Smooth muscle cell (in vitro differentiated cells): ENCODE results near the gene FBXO24. TPM values are rescaled to one million over a fixed set of nuclear protein-coding genes. Genes with fewer than 3 reads are reported as not detected.

Experiments used
- DNase-seq: peaks from one replicate; lab custom pipeline; 2025; ENCODE audit not compliant: unreplicated experiment; lab: John Stamatoyannopoulos, UW
- H2AFZ ChIP-seq: fragments of 200-600 bp; sonication (generic); 2 replicates; pipeline ENCODE4 v1.6.0; 2016; ENCODE audit warnings: antibody characterized with exemption, low read depth, mild to moderate bottlenecking
- H3F3A ChIP-seq: fragments of 200-600 bp; sonication (generic); 2 replicates; pipeline ENCODE4 v1.6.0; 2017; ENCODE audit warnings: antibody characterized with exemption, low read depth
- H3K27ac ChIP-seq: fragments of 200-600 bp; sonication (generic); 2 replicates; pipeline ENCODE4 v1.5.1; 2016; ENCODE audit warnings: low read depth, mild to moderate bottlenecking
- H3K27me3 ChIP-seq: fragments of 200-600 bp; sonication (generic); 2 replicates; pipeline ENCODE4 v1.6.1; 2016; ENCODE audit warnings: low read depth, mild to moderate bottlenecking
- H3K36me3 ChIP-seq: fragments of 200-600 bp; sonication (generic); 2 replicates; pipeline ENCODE4 v1.5.1; 2016; ENCODE audit warnings: low read depth
- H3K4me1 ChIP-seq: fragments of 200-600 bp; sonication (generic); 2 replicates; pipeline ENCODE4 v1.5.1; 2016; ENCODE audit warnings: low read depth
- H3K4me2 ChIP-seq: fragments of 200-600 bp; sonication (generic); 2 replicates; pipeline ENCODE4 v1.6.0; 2016; ENCODE audit warnings: mild to moderate bottlenecking
- H3K4me3 ChIP-seq: fragments of 200-600 bp; sonication (generic); 2 replicates; pipeline ENCODE4 v1.5.1; 2016; ENCODE audit warnings: mild to moderate bottlenecking
- H3K79me2 ChIP-seq: fragments of 200-600 bp; sonication (generic); 2 replicates; pipeline ENCODE4 v1.6.0; 2016; ENCODE audit warnings: low read depth, mild to moderate bottlenecking
- H3K9ac ChIP-seq: fragments of 200-600 bp; sonication (generic); 2 replicates; pipeline ENCODE4 v1.6.0; 2016; ENCODE audit warnings: low read depth
- H3K9me3 ChIP-seq: fragments of 200-600 bp; sonication (generic); replicated peaks from 2 replicates; pipeline ENCODE4 v1.5.1; 2016; ENCODE audit warnings: low read depth
- H4K20me1 ChIP-seq: fragments of 200-600 bp; sonication (generic); 2 replicates; pipeline ENCODE4 v1.6.0; 2016; ENCODE audit warnings: low read depth
- WGBS: methylation state at CpG from one replicate; pipeline ENCODE4 v1.1.7; 2016; ENCODE audit warnings: low lambda C conversion rate; 5-methylcytosine and 5-hydroxymethylcytosine counted together
- polyA plus RNA-seq: library from polyadenylated mRNA; unstranded; fragments of >200 nt; fragmentation: Nextera tagmentation; extraction: Ambion mirVana; gene quantifications from 2 replicates; pipeline ENCODE4 v1.2.1, GENCODE V29; 2016
- total RNA-seq: library from RNA; depleted of rRNA; stranded (reverse); fragments of >200 nt; gene quantifications from 2 replicates; pipeline ENCODE4 v1.2.3, GENCODE V29; 2014
- TF ChIP-seq, protein P1 (sequence below): fragments of 200-600 bp; sonication (generic); IDR thresholded peaks from 2 replicates; pipeline ENCODE4 v1.5.1; 2017; ENCODE audit warnings: borderline replicate concordance, mild to moderate bottlenecking, antibody characterized with exemption; ENCODE audit not compliant: insufficient read depth, poor library complexity, severe bottlenecking

Gene FBXO24
- total and polyA plus RNA-seq, 2 experiments from 2014 or later: 0.22 to 0.61 TPM

DNA sequence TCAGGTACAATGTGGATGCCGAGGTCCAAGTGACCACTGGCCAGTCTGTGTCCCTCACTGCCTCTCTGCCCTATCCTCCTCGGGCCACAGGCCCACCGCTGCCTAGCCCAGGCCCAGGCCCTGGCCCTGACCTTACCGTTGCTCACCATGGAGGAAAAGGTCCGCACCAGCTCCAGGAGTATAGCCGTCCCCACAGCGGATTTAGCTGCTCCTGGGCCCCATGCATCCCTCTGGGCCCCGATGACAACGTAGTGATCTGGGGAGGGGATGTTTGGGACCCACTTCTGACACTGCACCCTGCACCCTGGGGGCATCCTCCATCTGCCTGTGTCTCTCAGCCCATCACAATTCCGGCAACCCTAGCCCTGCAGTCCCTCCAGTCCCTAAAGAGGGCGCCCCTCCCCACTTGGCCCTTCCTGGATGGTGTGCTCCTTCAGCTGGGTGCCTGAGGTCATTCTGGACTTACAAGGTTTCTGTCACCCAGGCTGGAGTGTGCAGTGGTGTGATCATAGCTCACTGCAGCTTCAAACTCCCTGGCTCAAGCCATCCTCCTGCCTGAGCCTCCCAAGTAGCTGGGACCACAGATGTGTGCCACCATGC is 43.1 kb downstream of the FBXO24 start:
- TF ChIP-seq, protein P1, sequence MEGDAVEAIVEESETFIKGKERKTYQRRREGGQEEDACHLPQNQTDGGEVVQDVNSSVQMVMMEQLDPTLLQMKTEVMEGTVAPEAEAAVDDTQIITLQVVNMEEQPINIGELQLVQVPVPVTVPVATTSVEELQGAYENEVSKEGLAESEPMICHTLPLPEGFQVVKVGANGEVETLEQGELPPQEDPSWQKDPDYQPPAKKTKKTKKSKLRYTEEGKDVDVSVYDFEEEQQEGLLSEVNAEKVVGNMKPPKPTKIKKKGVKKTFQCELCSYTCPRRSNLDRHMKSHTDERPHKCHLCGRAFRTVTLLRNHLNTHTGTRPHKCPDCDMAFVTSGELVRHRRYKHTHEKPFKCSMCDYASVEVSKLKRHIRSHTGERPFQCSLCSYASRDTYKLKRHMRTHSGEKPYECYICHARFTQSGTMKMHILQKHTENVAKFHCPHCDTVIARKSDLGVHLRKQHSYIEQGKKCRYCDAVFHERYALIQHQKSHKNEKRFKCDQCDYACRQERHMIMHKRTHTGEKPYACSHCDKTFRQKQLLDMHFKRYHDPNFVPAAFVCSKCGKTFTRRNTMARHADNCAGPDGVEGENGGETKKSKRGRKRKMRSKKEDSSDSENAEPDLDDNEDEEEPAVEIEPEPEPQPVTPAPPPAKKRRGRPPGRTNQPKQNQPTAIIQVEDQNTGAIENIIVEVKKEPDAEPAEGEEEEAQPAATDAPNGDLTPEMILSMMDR: peak; percentile 5
- no peak overlapping the region for H3K4me3 ChIP-seq
- H3K27me3 ChIP-seq: no peaks in the 10 kb centered on the region
- WGBS: 64% methylated on average over 11 of the region's 11 CpGs
- no peaks in the 10 kb centered on the region for H3K36me3 ChIP-seq
- H4K20me1 ChIP-seq: no peaks in the 10 kb centered on the region
- peaks cover 3% of the 10 kb centered on the region for H3K4me1 ChIP-seq
- H3K9ac ChIP-seq: no peak overlapping the region
- no peaks in the 10 kb centered on the region for H3F3A ChIP-seq
- H3K9me3 ChIP-seq: no peaks in the 10 kb centered on the region
- H3K79me2 ChIP-seq: no peaks in the 10 kb centered on the region
- DNase-seq: no peak
- no peak overlapping the region for H3K27ac ChIP-seq
- H2AFZ ChIP-seq: no peak overlapping the region
- H3K4me2 ChIP-seq: no peak overlapping the region

DNA sequence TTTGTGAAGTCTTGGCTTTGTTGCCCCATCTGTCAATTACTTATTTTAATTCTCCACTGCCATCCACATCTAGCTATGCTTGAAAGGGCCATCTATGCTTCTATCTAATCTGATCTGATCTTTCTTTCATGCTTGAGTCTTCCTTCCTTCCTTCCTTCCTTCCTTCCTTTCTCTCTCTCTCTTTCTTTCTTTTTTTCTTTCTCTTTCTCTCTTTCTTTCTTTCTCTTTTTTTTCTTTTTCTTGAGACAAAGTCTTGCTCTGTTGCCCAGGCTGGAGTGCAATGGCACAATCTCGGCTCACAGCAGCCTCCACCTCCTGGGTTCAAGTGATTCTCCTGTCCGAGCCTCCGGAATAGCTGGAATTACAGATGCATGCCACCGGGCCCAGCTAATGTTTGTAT is 43.9 kb downstream of the FBXO24 start:
- WGBS: 93% methylated on average over 4 of the region's 4 CpGs
- Histone ChIP-seq H3K27me3 (no peaks in the 10 kb centered on the region), H2AFZ (no peak overlapping the region), H3K9me3 (no peaks in the 10 kb centered on the region), H3K4me3 (no peak overlapping the region), H3K36me3 (no peaks in the 10 kb centered on the region), H3K79me2 (no peaks in the 10 kb centered on the region), H3K4me2 (no peak overlapping the region), H3K4me1 (peaks cover 3% of the 10 kb centered on the region), H3K27ac (no peak overlapping the region), H3F3A (no peaks in the 10 kb centered on the region), H3K9ac (no peak overlapping the region), H4K20me1 (no peaks in the 10 kb centered on the region)
- DNase-seq: no peak
- TF ChIP-seq, protein P1: no peak

DNA sequence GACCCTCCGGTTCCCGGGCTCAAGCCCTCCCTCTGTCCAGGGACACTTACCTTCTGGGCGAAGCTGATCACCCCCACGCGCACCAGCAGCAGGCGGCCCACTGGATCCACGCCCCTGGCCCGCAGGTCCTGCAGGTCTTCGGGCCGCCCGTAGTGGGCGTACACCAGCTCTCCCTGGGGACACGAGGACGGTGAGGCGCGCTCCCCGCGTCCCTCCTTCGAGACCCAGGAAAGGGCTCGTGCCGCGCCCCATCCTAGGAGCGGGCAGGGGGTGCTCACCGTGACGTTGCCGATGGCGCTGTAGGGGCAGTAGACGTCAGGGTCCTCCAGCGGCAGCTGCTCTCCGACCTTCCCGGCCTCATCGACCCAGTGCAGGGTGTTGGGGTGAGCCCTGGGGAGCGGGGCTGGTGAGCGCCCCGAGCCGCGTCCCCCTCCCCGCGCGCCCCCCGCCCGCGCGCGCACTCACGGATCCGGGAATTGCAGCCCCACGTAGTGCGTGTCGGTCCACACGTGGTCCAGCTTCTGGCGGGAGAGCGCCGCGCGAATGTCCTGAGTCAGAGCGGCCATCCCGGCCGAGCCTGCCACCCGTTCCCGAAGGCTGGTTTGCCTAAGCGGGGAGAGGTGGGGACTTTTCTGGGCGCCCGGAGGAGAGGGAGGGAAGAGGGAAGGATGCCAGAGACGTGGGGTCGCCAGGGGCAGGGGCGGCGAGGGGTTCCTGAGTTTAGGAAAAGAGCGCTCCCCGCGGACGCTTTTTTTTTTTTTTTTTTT is 47.0 kb downstream of the FBXO24 start:
- peak overlapping the region; percentile 42 for H3K4me3 ChIP-seq
- peak; percentile 31 for DNase-seq

More for the DNA sequence above, 47.0 kb downstream of the FBXO24 start:
- 3% methylated on average over 45 of the region's 72 CpGs for WGBS
- Histone ChIP-seq H3K9ac (no peak overlapping the region), H3K27me3 (no peaks in the 10 kb centered on the region), H4K20me1 (no peaks in the 10 kb centered on the region), H3F3A (no peaks in the 10 kb centered on the region), H3K36me3 (no peaks in the 10 kb centered on the region), H2AFZ (peak overlapping the region; percentile 77), H3K4me1 (no peaks in the 10 kb centered on the region), H3K79me2 (no peaks in the 10 kb centered on the region), H3K9me3 (no peaks in the 10 kb centered on the region), H3K4me2 (peak overlapping the region; percentile 81), H3K27ac (no peak overlapping the region)
- TF ChIP-seq, protein P1: peak; percentile 29
